IgD-negative memory B cell (primary cell): ENCODE results near the gene CLRN2. TPM values are rescaled to one million over a fixed set of nuclear protein-coding genes. Genes with fewer than 3 reads are reported as not detected.

Experiments used
- H3K27ac Mint-ChIP-seq, 3 donors: one replicate each; pipeline ENCODE4 v1.8.0; 2020 to 2022; ENCODE audit warnings: mild to moderate bottlenecking in 3 of 3, mixed read lengths in 3 of 3, moderate library complexity in 1 of 3
- H3K27me3 Mint-ChIP-seq: one replicate; pipeline ENCODE4 v1.8.0; 2021; ENCODE audit warnings: mixed read lengths
- H3K36me3 Mint-ChIP-seq: one replicate; pipeline ENCODE4 v1.8.0; 2020; ENCODE audit warnings: mild to moderate bottlenecking, mixed read lengths
- H3K4me1 Mint-ChIP-seq, 3 donors: one replicate each; pipeline ENCODE4 v1.8.0; 2020 to 2022; ENCODE audit warnings: mixed read lengths in 3 of 3, mild to moderate bottlenecking in 1 of 3
- H3K4me3 Mint-ChIP-seq, 4 donors: one replicate each; pipeline ENCODE4 v1.8.0; 2020 to 2022; ENCODE audit warnings: mild to moderate bottlenecking in 4 of 4, mixed read lengths in 4 of 4, moderate library complexity in 3 of 4
- H3K9me3 Mint-ChIP-seq, 3 donors: one replicate each; pipeline ENCODE4 v1.8.0; 2020 to 2021; ENCODE audit warnings: mixed read lengths in 3 of 3, mild to moderate bottlenecking in 1 of 3
- polyA plus RNA-seq: library from polyadenylated mRNA; unstranded; fragments of 300-500 nt; fragmentation: Illumina TruSeq; gene quantifications from one replicate; pipeline ENCODE4 v1.2.3, GENCODE V29; 2021

Gene CLRN2
- polyA plus RNA-seq, result not detected

GRCh38 chr4:17514865-17515264, at the start of gene CLRN2:
Gene CLRN2 (plus strand): TSS chr4:17515165. CDS start chr4:17515267, 102 bp downstream.
- Mint-ChIP-seq H3K36me3 (no peaks in the 10 kb centered on the region), H3K4me1 (peaks cover 16 to 19% (median 17%) of the 10 kb centered on the region in 3 donors), H3K27ac (no peak within 1 kb of the TSS), H3K27me3 (peaks cover 3% of the 10 kb centered on the region), H3K4me3 (peak within 1 kb of the TSS in 1 of 4 donors; percentile 21), H3K9me3 (no peaks in the 10 kb centered on the region)

GRCh38 chr4:17468619-17469221, 46.2 kb upstream of the CLRN2 start:
- H3K4me1 Mint-ChIP-seq, result no peaks in the 10 kb centered on the region
- no peak overlapping the region for H3K27ac Mint-ChIP-seq
- H3K4me3 Mint-ChIP-seq, result peak overlapping the region in 1 of 4 donors; percentile 17
- H3K9me3 Mint-ChIP-seq, result peaks cover 0 to 4% (median 1%) of the 10 kb centered on the region in 3 donors
- peaks cover 6% of the 10 kb centered on the region for H3K36me3 Mint-ChIP-seq
- H3K27me3 Mint-ChIP-seq, result no peaks in the 10 kb centered on the region

GRCh38 chr4:17469931-17470674, 44.9 kb upstream of the CLRN2 start:
- Mint-ChIP-seq H3K9me3 (peaks cover 0 to 1% (median 0%) of the 10 kb centered on the region in 3 donors), H3K4me1 (no peaks in the 10 kb centered on the region), H3K27ac (peak overlapping the region in 1 of 3 donors; percentile 21), H3K36me3 (peaks cover 6% of the 10 kb centered on the region), H3K27me3 (no peaks in the 10 kb centered on the region), H3K4me3 (no peak overlapping the region)

GRCh38 chr4:17475481-17475880, 39.5 kb upstream of the CLRN2 start:
- no peak overlapping the region for H3K27ac Mint-ChIP-seq
- H3K36me3 Mint-ChIP-seq, result peaks cover 4% of the 10 kb centered on the region

GRCh38 chr4:17476853-17477252, 38.1 kb upstream of the CLRN2 start:
- Mint-ChIP-seq H3K27ac (no peak overlapping the region), H3K4me3 (peak overlapping the region in 1 of 4 donors; percentile 29), H3K36me3 (no peaks in the 10 kb centered on the region), H3K27me3 (no peaks in the 10 kb centered on the region), H3K9me3 (no peaks in the 10 kb centered on the region), H3K4me1 (peaks cover 0 to 6% (median 0%) of the 10 kb centered on the region in 3 donors)

More at GRCh38 chr4:17475481-17475880, 39.5 kb upstream of the CLRN2 start:
- H3K9me3 Mint-ChIP-seq, result no peaks in the 10 kb centered on the region
- H3K4me1 Mint-ChIP-seq, result peaks cover 0 to 6% (median 0%) of the 10 kb centered on the region in 3 donors
- no peak overlapping the region for H3K4me3 Mint-ChIP-seq
- H3K27me3 Mint-ChIP-seq, result no peaks in the 10 kb centered on the region

- Mint-ChIP-seq H3K27me3 (no peaks in the 10 kb centered on the region), H3K36me3 (no peaks in the 10 kb centered on the region), H3K4me1 (peaks cover 0 to 6% (median 0%) of the 10 kb centered on the region in 3 donors), H3K4me3 (no peak overlapping the region), H3K27ac (peak overlapping the region in 1 of 3 donors; percentile 48), H3K9me3 (no peaks in the 10 kb centered on the region)
These were observed 37.0 kb upstream of the CLRN2 start for GRCh38 chr4:17477774-17478472.

- H3K27me3 Mint-ChIP-seq, result no peaks in the 10 kb centered on the region
- H3K4me1 Mint-ChIP-seq, result peaks cover 0 to 6% (median 2%) of the 10 kb centered on the region in 3 donors
- peaks cover 0 to 3% (median 0%) of the 10 kb centered on the region in 3 donors for H3K9me3 Mint-ChIP-seq
- no peak overlapping the region for H3K4me3 Mint-ChIP-seq
- H3K27ac Mint-ChIP-seq, result no peak overlapping the region
- peaks cover 2% of the 10 kb centered on the region for H3K36me3 Mint-ChIP-seq
These were observed 34.6 kb upstream of the CLRN2 start for GRCh38 chr4:17480210-17480927.

GRCh38 chr4:17480955-17481354, 34.0 kb upstream of the CLRN2 start:
- Mint-ChIP-seq H3K27ac (no peak overlapping the region), H3K27me3 (no peaks in the 10 kb centered on the region), H3K4me1 (peaks cover 0 to 6% (median 2%) of the 10 kb centered on the region in 3 donors), H3K4me3 (no peak overlapping the region), H3K36me3 (peaks cover 2% of the 10 kb centered on the region), H3K9me3 (peaks cover 0 to 3% (median 0%) of the 10 kb centered on the region in 3 donors)

GRCh38 chr4:17482716-17483115, 32.2 kb upstream of the CLRN2 start:
- Mint-ChIP-seq H3K4me3 (no peak overlapping the region), H3K9me3 (peaks cover 0 to 3% (median 0%) of the 10 kb centered on the region in 3 donors), H3K36me3 (peaks cover 8% of the 10 kb centered on the region), H3K27me3 (no peaks in the 10 kb centered on the region), H3K4me1 (peaks cover 0 to 4% (median 0%) of the 10 kb centered on the region in 3 donors), H3K27ac (no peak overlapping the region)

GRCh38 chr4:17489123-17489522, 25.8 kb upstream of the CLRN2 start:
- H3K4me1 Mint-ChIP-seq, result peaks cover 0 to 4% (median 0%) of the 10 kb centered on the region in 3 donors
- peaks cover 20% of the 10 kb centered on the region for H3K36me3 Mint-ChIP-seq
- no peaks in the 10 kb centered on the region for H3K27me3 Mint-ChIP-seq
- peaks cover 0 to 3% (median 0%) of the 10 kb centered on the region in 3 donors for H3K9me3 Mint-ChIP-seq
- H3K4me3 Mint-ChIP-seq, result no peak overlapping the region
- H3K27ac Mint-ChIP-seq, result no peak overlapping the region

- H3K27ac Mint-ChIP-seq, result no peak overlapping the region
- H3K27me3 Mint-ChIP-seq, result no peaks in the 10 kb centered on the region
- no peak overlapping the region for H3K4me3 Mint-ChIP-seq
- peaks cover 0 to 4% (median 0%) of the 10 kb centered on the region in 3 donors for H3K4me1 Mint-ChIP-seq
- peaks cover 0 to 3% (median 0%) of the 10 kb centered on the region in 3 donors for H3K9me3 Mint-ChIP-seq
- peaks cover 20% of the 10 kb centered on the region for H3K36me3 Mint-ChIP-seq
These were observed 25.2 kb upstream of the CLRN2 start for GRCh38 chr4:17489721-17490120.

GRCh38 chr4:17490575-17491059, 24.3 kb upstream of the CLRN2 start:
- Mint-ChIP-seq H3K27me3 (no peaks in the 10 kb centered on the region), H3K4me1 (peaks cover 0 to 2% (median 0%) of the 10 kb centered on the region in 3 donors), H3K4me3 (no peak overlapping the region), H3K27ac (peak overlapping the region in 1 of 3 donors; percentile 59), H3K36me3 (peaks cover 18% of the 10 kb centered on the region), H3K9me3 (no peaks in the 10 kb centered on the region)

GRCh38 chr4:17491196-17491595, 23.8 kb upstream of the CLRN2 start:
- Mint-ChIP-seq H3K27me3 (no peaks in the 10 kb centered on the region), H3K36me3 (peaks cover 16% of the 10 kb centered on the region), H3K4me3 (no peak overlapping the region), H3K9me3 (no peaks in the 10 kb centered on the region), H3K27ac (peak overlapping the region in 1 of 3 donors; percentile 59), H3K4me1 (peaks cover 0 to 2% (median 0%) of the 10 kb centered on the region in 3 donors)

- Mint-ChIP-seq H3K27me3 (no peaks in the 10 kb centered on the region), H3K9me3 (no peaks in the 10 kb centered on the region), H3K4me1 (no peaks in the 10 kb centered on the region), H3K36me3 (peaks cover 13% of the 10 kb centered on the region), H3K27ac (no peak overlapping the region), H3K4me3 (no peak overlapping the region)
These were observed 22.8 kb upstream of the CLRN2 start for GRCh38 chr4:17492058-17492741.
